ENCODE data around the gene PSMC5.
"Not testable (repeated sequence)": the region's sequence is repeated elsewhere in the genome, so short reads cannot be mapped to it uniquely, and the experiment has no call there.

GRCh38 chr17:63856425-63856824 is 29.2 kb downstream of the PSMC5 start:
- TF ChIP-seq, protein P1, sequence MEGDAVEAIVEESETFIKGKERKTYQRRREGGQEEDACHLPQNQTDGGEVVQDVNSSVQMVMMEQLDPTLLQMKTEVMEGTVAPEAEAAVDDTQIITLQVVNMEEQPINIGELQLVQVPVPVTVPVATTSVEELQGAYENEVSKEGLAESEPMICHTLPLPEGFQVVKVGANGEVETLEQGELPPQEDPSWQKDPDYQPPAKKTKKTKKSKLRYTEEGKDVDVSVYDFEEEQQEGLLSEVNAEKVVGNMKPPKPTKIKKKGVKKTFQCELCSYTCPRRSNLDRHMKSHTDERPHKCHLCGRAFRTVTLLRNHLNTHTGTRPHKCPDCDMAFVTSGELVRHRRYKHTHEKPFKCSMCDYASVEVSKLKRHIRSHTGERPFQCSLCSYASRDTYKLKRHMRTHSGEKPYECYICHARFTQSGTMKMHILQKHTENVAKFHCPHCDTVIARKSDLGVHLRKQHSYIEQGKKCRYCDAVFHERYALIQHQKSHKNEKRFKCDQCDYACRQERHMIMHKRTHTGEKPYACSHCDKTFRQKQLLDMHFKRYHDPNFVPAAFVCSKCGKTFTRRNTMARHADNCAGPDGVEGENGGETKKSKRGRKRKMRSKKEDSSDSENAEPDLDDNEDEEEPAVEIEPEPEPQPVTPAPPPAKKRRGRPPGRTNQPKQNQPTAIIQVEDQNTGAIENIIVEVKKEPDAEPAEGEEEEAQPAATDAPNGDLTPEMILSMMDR (conservative IDR thresholded peaks at IDR 0.05; ENCODE audit: low read length) = not testable (repeated sequence)
- TF ChIP-seq EZH2phosphoT487 (IDR thresholded peaks at IDR 0.05; ENCODE audit: borderline replicate concordance) = not testable (repeated sequence)
